OCI-LY1 (cell line): ENCODE measurements around the gene SLC12A4.

Experiments used
- EZH2 ChIP-seq: fragments of 200-600 bp; sonication (generic), shearing (Covaris generic); IDR thresholded peaks from 2 replicates; pipeline ENCODE4 v1.8.0; 2017; ENCODE audit warnings: borderline replicate concordance, mixed run types, mild to moderate bottlenecking, antibody characterized with exemption, low read length, moderate library complexity, mixed read lengths
- TF ChIP-seq, protein P1 (sequence below): fragments of 200-600 bp; sonication (generic), shearing (Covaris generic); IDR thresholded peaks from 2 replicates; pipeline ENCODE4 v1.5.1; 2017; ENCODE audit warnings: mild to moderate bottlenecking, antibody characterized with exemption, low read length, moderate library complexity, mixed read lengths

DNA sequence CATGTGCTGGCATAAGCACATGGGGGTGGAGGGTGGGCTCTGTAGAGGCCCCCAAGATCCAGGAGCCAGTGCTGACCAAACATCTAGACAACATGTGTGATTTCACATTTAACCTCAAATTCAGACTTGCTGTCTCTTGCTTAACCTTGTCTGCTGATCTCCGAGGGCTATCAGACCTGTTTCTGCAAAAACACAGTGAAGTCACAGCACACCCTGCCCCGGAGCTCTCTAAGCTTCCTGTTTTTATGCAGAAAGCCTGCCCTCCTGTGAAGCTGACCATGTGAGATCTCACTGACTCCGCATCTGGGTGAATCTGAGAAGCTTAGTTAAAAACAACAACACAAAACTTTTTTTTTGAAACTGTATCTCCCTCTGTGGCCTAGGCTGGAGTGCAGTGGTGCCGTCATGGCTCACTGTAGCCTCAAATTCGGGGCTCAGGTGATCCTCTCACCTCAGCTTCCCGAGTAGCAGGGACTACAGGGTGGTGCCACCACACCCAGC lies 37.4 kb upstream of the SLC12A4 start:
- TF ChIP-seq, protein P1, sequence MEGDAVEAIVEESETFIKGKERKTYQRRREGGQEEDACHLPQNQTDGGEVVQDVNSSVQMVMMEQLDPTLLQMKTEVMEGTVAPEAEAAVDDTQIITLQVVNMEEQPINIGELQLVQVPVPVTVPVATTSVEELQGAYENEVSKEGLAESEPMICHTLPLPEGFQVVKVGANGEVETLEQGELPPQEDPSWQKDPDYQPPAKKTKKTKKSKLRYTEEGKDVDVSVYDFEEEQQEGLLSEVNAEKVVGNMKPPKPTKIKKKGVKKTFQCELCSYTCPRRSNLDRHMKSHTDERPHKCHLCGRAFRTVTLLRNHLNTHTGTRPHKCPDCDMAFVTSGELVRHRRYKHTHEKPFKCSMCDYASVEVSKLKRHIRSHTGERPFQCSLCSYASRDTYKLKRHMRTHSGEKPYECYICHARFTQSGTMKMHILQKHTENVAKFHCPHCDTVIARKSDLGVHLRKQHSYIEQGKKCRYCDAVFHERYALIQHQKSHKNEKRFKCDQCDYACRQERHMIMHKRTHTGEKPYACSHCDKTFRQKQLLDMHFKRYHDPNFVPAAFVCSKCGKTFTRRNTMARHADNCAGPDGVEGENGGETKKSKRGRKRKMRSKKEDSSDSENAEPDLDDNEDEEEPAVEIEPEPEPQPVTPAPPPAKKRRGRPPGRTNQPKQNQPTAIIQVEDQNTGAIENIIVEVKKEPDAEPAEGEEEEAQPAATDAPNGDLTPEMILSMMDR: no peak
- no peak for TF ChIP-seq EZH2
